IPS-NIHi7 (cell line): ENCODE measurements around the gene CLDN22.
A peak's percentile ranks its signal among the peaks of the same experiment; 100 is the strongest.

Source experiments
- DNase-seq: peaks from one replicate; pipeline ENCODE4 v3.0.0; 2012; ENCODE audit warnings: mixed read lengths; ENCODE audit errors: extremely low spot score

The CLDN22 gene

GRCh38 chr4:183321516-183321915 lies 1.4 kb upstream of the CLDN22 start:
- no peak for DNase-seq

GRCh38 chr4:183321079-183321478 lies 1.0 kb upstream of the CLDN22 start:
- no peak for DNase-seq

DNA sequence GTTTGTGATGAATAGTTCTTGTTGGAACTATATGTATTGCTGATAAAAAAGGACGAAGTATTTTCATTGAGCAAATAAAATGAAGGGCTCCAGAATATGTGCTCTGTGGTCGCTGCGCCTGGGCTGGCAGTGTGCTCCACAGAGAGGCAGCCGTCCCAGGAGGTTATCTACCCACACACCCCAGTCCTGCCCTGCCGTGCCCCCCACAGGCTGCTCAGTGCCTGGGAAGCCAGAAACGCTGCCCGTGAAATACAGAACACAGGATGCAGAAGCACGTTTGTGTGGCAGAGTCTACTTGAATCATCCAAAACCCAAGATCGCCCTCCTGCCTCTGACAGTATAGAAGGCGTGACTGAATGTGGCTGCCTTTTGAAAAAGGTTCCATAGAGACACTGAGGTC lies 1.4 kb downstream of the CLDN22 start:
- no peak for DNase-seq

DNA sequence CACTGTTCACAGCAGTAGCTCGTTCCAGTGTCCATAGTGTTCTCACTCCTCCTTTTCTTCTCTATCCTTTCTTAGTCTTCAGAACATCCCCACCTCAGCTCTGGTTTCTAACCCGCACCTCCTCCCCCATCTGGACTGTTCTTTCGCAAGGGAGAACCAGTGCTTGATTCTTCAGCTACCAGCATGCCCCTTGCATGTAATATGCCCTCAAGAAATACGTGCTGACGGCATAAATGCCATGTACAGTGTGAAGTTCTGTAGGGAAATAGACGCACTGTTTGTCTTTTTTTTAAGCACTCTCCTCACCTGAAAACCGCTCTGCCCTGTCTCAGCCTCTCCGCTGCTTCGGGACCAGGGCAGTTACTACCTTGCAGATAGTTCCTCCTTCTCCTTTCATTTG lies 5.3 kb downstream of the CLDN22 start:
- DNase-seq, result no peak

DNA sequence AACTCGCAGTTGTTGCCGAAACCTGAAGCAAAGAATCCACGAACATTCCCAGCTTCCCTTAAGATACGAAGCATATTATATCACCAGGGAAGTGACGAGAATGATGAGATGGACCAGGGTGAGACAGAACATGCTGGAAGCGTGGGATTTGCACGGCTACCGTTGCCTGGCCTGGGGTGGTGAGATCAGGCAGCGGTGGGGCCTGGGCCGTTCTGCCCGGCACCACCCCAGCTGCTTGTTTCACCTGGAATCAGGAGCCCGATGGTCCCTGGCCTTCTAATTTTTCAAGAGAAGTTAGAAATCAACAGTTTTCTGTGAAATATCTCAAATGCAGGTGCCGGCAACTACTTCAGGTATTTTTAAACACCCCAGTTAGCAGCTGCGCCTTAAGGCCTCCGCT lies 5.7 kb downstream of the CLDN22 start:
- no peak for DNase-seq

DNA sequence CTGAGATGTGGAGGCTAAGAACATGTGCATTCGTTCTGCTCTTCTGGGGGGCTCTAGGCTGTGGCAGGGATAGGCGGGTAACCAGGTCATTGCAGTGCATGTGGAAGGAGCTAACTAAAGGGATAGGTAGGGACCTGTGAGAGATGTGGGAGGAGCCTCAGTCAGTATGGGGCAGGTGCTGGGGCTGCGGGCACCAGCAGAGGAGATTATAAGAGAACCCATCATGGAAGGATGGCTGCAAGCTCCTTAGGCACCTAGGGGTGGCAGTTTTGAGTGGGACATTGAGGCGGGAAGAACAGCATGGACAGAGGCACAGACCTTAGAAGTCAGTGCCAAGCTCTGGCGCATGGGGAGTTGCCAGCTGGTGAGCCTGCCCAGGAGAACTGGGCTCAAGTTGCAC lies 7.2 kb downstream of the CLDN22 start:
- DNase-seq, result no peak

GRCh38 chr4:183306811-183307210 lies 13.3 kb downstream of the CLDN22 start:
- no peak for DNase-seq

DNA sequence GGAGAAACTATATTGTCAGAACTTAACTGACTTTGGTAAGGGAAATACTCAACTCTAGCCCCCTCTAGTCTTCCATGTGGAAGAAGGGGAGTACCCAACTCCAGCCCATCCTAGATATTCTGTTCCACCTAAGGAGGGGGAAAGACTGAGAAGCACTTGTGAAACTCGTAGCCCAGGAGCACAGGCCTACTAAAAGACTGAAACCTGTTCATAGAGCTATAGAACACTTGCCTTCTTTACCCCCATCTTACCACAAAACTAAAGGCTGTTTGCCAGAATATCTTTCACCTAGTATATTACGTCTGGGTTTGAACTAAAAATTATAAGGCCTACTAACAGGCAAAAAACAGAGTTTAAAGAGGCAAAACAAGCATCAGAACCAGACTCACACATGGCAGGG lies 15.5 kb downstream of the CLDN22 start:
- no peak for DNase-seq

DNA sequence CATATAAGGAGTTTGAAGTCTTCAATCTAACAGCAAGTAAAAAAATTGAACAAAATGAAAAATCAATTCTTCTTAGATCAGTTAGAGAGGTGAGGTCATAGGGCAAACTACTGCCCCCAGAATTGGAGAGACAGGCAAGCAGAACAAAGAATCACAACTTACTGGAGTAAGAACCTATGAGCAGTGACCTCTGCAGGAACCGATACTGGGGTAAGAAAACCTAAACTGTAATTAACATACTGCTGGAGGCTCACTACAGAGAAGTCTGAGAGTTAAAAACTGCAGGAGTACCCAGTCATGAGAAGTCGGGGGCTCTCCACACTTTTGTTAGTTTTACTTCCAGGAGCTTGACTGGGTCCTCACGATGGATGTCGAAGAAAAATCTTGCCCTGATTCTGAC lies 16.0 kb downstream of the CLDN22 start:
- no peak for DNase-seq

DNA sequence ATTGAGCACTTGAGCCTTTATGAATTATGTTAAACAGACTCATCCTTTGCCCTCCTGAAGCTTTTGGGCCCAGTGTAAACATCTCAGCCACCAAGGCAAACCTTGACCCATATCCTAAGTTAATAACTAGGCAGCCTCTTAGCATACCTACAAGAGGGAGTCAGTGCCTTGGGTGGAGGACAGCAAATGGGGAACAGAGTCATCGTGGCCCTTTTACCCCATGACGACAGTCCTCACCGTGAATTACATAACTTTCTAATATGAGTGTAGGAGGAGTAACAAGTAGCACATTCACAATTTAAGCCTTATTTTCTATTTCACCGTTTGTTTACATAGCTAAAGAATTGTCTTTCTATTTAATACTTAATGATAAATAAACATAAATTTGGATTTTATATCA lies 16.8 kb downstream of the CLDN22 start:
- no peak for DNase-seq

DNA sequence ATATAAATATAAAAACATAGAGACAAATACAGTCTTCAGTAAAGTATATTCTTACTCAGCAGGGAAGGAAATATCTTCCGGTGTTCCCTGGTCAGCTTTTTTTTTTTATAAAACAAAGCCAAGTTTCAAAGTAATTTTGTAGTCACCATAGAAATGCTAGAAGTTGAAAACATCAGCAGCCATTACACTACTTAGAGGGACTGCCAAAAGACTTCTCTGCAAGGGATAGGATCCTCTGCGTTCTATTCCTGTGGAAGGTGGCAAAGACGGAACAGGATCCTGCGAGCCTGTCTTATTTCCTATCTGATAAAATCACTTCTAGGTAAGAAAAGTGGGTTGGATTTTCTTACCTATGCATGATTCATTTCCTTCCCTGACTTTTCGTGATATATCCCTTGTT lies 19.4 kb downstream of the CLDN22 start:
- no peak for DNase-seq

GRCh38 chr4:183300070-183300469 lies 20.0 kb downstream of the CLDN22 start:
- no peak for DNase-seq

DNA sequence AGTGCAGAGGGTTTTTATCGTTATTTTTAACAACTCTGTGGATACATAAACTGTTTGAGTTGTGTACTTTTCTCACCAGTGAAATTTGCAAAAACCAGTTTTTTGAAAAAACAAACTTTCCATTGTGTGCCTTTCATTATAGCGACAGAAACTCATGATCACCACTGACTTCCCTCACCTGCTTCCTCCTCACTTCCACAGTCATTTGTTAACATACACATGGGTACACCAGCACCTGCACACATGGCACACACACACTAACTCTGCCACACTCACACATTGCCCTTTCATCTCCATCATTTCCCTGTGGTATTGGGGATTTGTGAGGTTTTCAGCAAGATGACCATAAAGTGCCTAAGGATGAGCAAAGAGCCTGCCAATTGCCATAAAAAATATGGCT lies 20.6 kb downstream of the CLDN22 start:
- DNase-seq, result no peak

- DNase-seq, result no peak
These were observed 22.4 kb downstream of the CLDN22 start for GRCh38 chr4:183297675-183298074.

DNA sequence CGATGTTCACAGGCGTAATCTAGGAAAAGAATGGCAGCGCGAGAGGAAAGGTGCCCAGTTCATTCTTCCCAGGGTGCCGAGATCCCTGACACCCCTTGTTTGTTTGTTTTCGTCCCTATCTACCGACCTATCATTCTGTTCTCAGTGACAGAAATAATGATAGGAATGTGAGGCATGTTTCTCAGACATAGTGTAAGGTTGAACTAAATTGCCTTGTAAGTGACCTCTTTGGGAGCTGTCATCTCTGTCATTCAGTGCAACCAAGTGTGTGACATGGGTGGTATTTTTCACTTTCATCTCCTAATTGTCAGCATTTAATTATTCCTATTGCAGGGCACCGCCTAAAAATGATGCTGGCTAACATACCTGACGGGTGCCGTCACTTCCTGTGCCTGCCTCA lies 24.4 kb downstream of the CLDN22 start:
- DNase-seq, result no peak

GRCh38 chr4:183291070-183291469 lies 29.0 kb downstream of the CLDN22 start:
- no peak for DNase-seq

DNA sequence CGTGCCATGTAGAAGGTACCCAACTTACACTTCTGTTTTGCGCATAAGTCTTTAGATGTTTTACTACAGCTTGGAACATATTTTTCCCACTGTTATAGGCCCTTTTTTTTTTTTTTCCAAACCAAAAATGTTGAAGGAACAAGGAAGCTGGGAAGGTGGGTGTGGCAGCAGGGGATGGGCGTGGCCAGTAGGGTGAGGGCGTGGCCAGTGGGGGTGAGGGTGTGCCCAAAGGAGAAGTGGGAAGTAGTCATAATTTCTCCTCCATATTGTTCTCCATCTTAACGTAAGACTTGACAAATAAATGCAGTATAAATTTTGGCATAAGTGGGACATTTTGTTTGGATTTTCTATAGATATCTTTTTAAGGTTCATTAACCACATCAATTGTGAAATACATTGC lies 30.4 kb downstream of the CLDN22 start:
- DNase-seq, result peak; percentile 50

- DNase-seq, result no peak
These were observed 31.1 kb downstream of the CLDN22 start for GRCh38 chr4:183288955-183289354.

GRCh38 chr4:183287677-183288076 lies 32.4 kb downstream of the CLDN22 start:
- no peak for DNase-seq

DNA sequence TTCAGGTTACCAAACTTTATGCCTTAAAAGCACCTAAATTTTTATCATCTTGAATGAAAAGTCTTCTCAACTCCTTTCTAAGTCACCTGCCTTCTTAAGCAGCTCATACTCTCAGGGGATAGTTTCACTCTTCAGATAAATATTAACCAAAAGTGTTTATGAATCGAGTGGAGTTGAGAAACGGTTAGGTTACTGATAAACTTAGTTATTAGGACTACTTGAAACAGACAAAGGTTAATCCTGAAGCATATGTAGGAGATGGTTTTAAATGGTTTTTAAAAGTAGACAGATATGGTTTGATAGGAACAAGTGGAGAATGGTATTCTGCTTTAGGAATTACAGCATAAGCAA lies 32.8 kb downstream of the CLDN22 start:
- no peak for DNase-seq

GRCh38 chr4:183286590-183287308 lies 33.3 kb downstream of the CLDN22 start:
- DNase-seq, result no peak

GRCh38 chr4:183285886-183286285 lies 34.2 kb downstream of the CLDN22 start:
- DNase-seq, result no peak

DNA sequence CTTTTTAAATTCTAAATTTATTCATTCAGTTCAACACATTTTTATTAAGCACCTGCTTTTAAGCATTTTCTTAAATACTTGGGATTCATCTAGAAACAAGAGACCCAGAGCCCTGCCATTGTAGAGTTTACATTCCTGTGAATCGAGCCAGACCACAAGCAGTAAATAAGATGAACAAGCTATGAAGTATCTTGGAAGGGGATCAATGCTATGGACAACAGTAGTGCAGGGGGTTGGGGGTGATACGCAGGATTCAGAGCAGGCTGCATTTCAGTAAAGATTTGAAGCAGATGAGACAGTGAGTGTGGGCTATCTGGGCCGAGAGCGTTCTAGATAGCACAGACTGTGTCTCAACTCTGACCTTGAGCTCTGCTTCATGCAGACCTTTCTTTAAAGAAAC lies 35.1 kb downstream of the CLDN22 start:
- no peak for DNase-seq

DNA sequence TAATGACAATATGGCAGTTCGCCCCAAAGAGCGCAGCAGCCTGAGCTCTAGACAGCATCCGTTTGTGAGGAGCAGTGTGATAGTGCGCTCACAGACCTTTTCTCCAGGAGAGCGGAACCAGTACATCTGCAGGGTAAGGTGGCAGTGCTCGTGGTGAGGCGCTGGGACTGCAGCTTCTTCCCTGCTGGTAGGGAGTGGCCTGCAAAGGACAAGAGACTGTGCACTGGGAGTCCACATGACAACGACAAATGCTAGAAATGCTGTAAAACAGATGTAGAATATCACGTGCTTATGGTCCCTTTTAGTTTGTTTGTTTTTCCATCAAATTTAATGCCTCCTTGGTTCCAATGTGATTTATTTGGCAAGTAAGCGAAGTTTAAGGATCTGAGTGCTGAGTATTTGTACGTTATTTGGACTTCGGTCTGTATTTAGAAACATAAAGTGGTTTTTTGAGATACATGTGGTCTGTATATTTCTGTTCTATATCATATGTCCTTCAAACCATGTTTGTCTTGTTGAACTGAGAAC lies 35.8 kb downstream of the CLDN22 start:
- DNase-seq, result no peak
